NT2/D1 (cell line): ENCODE data around the gene SMIM3.

Source experiments
- DNase-seq: peaks from one replicate; pipeline ENCODE4 v3.0.0-alpha.2; 2011; ENCODE audit warnings: low read depth, low spot score
- H3K27me3 ChIP-seq: 2 replicates; pipeline ENCODE4 v1.6.0; 2011; ENCODE audit warnings: mild to moderate bottlenecking; ENCODE audit not compliant: insufficient read length, insufficient read depth
- H3K36me3 ChIP-seq: 2 replicates; pipeline ENCODE4 v1.6.1; 2011; ENCODE audit warnings: mild to moderate bottlenecking, low read length, mixed read lengths; ENCODE audit not compliant: insufficient read depth, insufficient read length
- H3K4me1 ChIP-seq: 2 replicates; pipeline ENCODE4 v1.5.1; 2011; ENCODE audit not compliant: insufficient read depth, insufficient read length
- H3K4me3 ChIP-seq: 2 replicates; pipeline ENCODE4 v1.5.1; 2011; ENCODE audit warnings: low read depth; ENCODE audit not compliant: insufficient read length
- H3K9ac ChIP-seq: 2 replicates; pipeline ENCODE4 v1.6.0; 2011; ENCODE audit warnings: low read depth; ENCODE audit not compliant: insufficient read length
- H3K9me3 ChIP-seq: 2 replicates; pipeline ENCODE4 v1.5.1; 2011; ENCODE audit warnings: mild to moderate bottlenecking, low read length; ENCODE audit not compliant: insufficient read depth
- SUZ12 ChIP-seq: IDR thresholded peaks from 2 replicates; pipeline ENCODE4 v1.6.1; 2011; ENCODE audit not compliant: insufficient read length, insufficient read depth; ENCODE audit errors: extremely low read depth
- YY1 ChIP-seq: IDR thresholded peaks from 2 replicates; pipeline ENCODE4 v1.6.1; 2011; ENCODE audit not compliant: insufficient read length, insufficient read depth
- ZNF274 ChIP-seq: IDR thresholded peaks from 2 replicates; pipeline ENCODE4 v1.6.1; 2011; ENCODE audit warnings: mild to moderate bottlenecking, low read depth, low read length

The SMIM3 gene

GRCh38 chr5:150759334-150759583 lies 19.3 kb upstream of the SMIM3 start:
- TF ChIP-seq ZNF274 (no peak), SUZ12 (no peak), YY1 (no peak)
- peak overlapping the region; percentile 83 for H3K4me3 ChIP-seq
- no peaks in the 10 kb centered on the region for H3K9me3 ChIP-seq
- H3K9ac ChIP-seq = peak overlapping the region; percentile 84
- no peaks in the 10 kb centered on the region for H3K4me1 ChIP-seq
- H3K36me3 ChIP-seq = peaks cover 18% of the 10 kb centered on the region
- DNase-seq = no peak
- H3K27me3 ChIP-seq = no peaks in the 10 kb centered on the region

GRCh38 chr5:150762211-150762610 lies 16.3 kb upstream of the SMIM3 start:
- no peaks in the 10 kb centered on the region for H3K27me3 ChIP-seq
- H3K36me3 ChIP-seq = no peaks in the 10 kb centered on the region
- no peak overlapping the region for H3K9ac ChIP-seq
- DNase-seq = no peak
- TF ChIP-seq ZNF274 = no peak
- H3K4me1 ChIP-seq = no peaks in the 10 kb centered on the region
- H3K9me3 ChIP-seq = no peaks in the 10 kb centered on the region
- H3K4me3 ChIP-seq = no peak overlapping the region

- H3K36me3 ChIP-seq = no peaks in the 10 kb centered on the region
- H3K9me3 ChIP-seq = no peaks in the 10 kb centered on the region
- H3K4me3 ChIP-seq = no peak overlapping the region
- no peaks in the 10 kb centered on the region for H3K4me1 ChIP-seq
- no peak for DNase-seq
- no peak for TF ChIP-seq SUZ12
- TF ChIP-seq YY1 = no peak
- TF ChIP-seq ZNF274 = no peak
- H3K27me3 ChIP-seq = no peaks in the 10 kb centered on the region
- H3K9ac ChIP-seq = no peak overlapping the region
These were observed 15.4 kb upstream of the SMIM3 start for GRCh38 chr5:150763023-150763769.

- no peak for DNase-seq
- no peak overlapping the region for H3K4me3 ChIP-seq
These were observed 14.0 kb upstream of the SMIM3 start for GRCh38 chr5:150764530-150764929.

GRCh38 chr5:150765011-150765798 lies 13.4 kb upstream of the SMIM3 start:
- H3K27me3 ChIP-seq = no peaks in the 10 kb centered on the region
- no peak for DNase-seq
- H3K4me3 ChIP-seq = no peak overlapping the region
- no peaks in the 10 kb centered on the region for H3K36me3 ChIP-seq
- H3K9me3 ChIP-seq = no peaks in the 10 kb centered on the region
- H3K4me1 ChIP-seq = no peaks in the 10 kb centered on the region
- no peak overlapping the region for H3K9ac ChIP-seq
- TF ChIP-seq ZNF274 = no peak
- no peak for TF ChIP-seq YY1
- no peak for TF ChIP-seq SUZ12

More at GRCh38 chr5:150764530-150764929, 14.0 kb upstream of the SMIM3 start:
- Histone ChIP-seq H3K27me3 (no peaks in the 10 kb centered on the region), H3K4me1 (no peaks in the 10 kb centered on the region), H3K9ac (no peak overlapping the region), H3K36me3 (no peaks in the 10 kb centered on the region), H3K9me3 (no peaks in the 10 kb centered on the region)
- no peak for TF ChIP-seq SUZ12
- TF ChIP-seq ZNF274 = no peak
- TF ChIP-seq YY1 = no peak

GRCh38 chr5:150765799-150766169 lies 12.8 kb upstream of the SMIM3 start:
- no peaks in the 10 kb centered on the region for H3K9me3 ChIP-seq
- H3K36me3 ChIP-seq = no peaks in the 10 kb centered on the region

GRCh38 chr5:150766251-150766650 lies 12.3 kb upstream of the SMIM3 start:
- Histone ChIP-seq H3K4me1 (no peaks in the 10 kb centered on the region), H3K4me3 (no peak overlapping the region), H3K27me3 (no peaks in the 10 kb centered on the region), H3K9me3 (no peaks in the 10 kb centered on the region), H3K36me3 (no peaks in the 10 kb centered on the region), H3K9ac (no peak overlapping the region)
- DNase-seq = no peak
- TF ChIP-seq YY1 (no peak), SUZ12 (no peak), ZNF274 (no peak)

More at GRCh38 chr5:150765799-150766169, 12.8 kb upstream of the SMIM3 start:
- Histone ChIP-seq H3K27me3 (no peaks in the 10 kb centered on the region), H3K4me3 (no peak overlapping the region), H3K9ac (no peak overlapping the region), H3K4me1 (no peaks in the 10 kb centered on the region)
- no peak for TF ChIP-seq SUZ12
- no peak for TF ChIP-seq YY1
- TF ChIP-seq ZNF274 = no peak
- no peak for DNase-seq
